D721Med (cell line): Measurements from ENCODE around the gene ITGB3BP.

Source experiments
- DNase-seq: peaks from one replicate; pipeline ENCODE4 v3.0.0; 2011; ENCODE audit warnings: low spot score; ENCODE audit not compliant: insufficient read length
- FAIRE-seq: peaks from 2 replicates; lab custom pipeline; 2011; peaks lifted over from hg19 to GRCh38; lab: Jason Lieb, UNC
- TF ChIP-seq, protein P1 (sequence below): IDR thresholded peaks from 2 replicates; pipeline ENCODE4 v1.5.1; 2012; ENCODE audit warnings: mild to moderate bottlenecking, control low read depth; ENCODE audit not compliant: insufficient read depth; ENCODE audit errors: missing control alignments

ITGB3BP gene

DNA sequence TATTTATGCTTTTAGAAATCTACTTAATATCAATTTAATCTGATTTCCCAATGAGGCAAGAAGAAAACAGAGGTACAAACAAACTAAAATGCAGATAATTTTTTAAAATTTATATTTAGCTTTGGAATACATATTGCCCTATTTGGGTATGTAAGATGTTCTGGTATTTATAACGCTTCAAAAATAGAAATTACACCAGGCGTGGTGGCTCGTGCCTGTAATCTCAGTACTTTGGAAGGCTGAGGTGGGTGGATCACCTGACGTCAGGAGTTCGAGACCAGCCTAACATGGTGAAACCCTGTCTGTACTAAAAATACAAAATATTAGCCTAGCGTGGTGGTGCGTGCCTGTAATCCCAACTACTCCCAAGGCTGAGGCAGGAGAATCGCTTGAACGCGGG, 13.3 kb downstream of the ITGB3BP start:
- no peak for DNase-seq
- FAIRE-seq: no peak
- TF ChIP-seq, protein P1, sequence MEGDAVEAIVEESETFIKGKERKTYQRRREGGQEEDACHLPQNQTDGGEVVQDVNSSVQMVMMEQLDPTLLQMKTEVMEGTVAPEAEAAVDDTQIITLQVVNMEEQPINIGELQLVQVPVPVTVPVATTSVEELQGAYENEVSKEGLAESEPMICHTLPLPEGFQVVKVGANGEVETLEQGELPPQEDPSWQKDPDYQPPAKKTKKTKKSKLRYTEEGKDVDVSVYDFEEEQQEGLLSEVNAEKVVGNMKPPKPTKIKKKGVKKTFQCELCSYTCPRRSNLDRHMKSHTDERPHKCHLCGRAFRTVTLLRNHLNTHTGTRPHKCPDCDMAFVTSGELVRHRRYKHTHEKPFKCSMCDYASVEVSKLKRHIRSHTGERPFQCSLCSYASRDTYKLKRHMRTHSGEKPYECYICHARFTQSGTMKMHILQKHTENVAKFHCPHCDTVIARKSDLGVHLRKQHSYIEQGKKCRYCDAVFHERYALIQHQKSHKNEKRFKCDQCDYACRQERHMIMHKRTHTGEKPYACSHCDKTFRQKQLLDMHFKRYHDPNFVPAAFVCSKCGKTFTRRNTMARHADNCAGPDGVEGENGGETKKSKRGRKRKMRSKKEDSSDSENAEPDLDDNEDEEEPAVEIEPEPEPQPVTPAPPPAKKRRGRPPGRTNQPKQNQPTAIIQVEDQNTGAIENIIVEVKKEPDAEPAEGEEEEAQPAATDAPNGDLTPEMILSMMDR: no peak

DNA sequence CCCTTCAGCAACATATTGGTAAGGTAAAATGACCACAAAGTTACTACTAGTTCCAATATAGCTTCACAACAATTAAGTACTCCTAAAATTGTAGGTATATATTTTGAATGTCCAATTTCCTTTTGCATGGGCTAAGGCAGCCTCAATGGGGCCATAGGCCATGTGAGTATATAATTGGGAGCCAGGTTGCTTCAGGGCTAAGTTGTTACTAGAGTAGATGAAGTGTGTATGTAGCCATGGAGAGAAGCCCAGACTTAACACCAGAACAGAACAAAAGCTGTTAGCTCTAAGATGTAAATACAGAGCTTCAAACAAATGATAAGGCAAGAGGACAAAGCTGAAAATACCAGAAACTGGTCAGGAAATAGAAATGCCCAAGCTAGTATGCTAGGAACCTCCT, 16.2 kb downstream of the ITGB3BP start:
- FAIRE-seq (no peak), DNase-seq (no peak)
- TF ChIP-seq, protein P1: no peak

DNA sequence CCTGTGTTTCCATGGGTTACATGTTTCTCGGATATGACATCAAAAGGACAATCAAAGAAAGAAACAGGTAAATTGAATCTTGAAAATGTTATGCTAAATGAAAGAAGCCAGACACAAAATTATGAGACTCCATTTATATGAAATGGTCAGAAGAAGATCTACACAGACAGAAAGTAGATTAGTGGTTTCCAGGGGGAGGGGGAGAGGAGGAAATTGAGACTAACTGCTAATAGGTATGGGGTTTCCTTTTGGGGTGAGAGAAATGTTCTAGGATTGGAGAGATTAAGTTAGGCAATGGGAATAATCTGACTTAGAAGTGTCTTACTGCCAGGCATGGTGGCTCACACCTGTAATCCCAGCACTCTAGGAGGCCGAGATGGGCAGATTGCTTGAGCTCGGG, 21.8 kb downstream of the ITGB3BP start:
- no peak for DNase-seq
- FAIRE-seq: no peak
- TF ChIP-seq, protein P1: no peak

DNA sequence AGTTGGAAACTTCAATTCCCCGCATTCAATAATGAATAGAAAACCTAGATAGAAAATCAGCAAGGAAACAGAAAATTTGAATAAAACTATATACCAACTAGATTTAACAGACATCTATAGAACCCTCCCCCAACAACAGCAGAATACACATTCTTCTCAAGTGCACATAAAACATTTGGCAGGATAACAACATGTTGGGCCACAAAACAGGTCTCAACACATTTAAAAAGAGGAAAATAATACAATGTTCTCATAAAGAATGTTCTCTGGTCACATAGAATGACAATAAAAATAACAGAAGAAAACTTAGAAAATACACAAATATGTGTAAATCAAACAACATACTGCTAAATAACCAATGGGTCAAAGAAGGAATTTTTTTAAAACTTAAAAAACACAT, 24.9 kb downstream of the ITGB3BP start:
- no peak for FAIRE-seq
- no peak for DNase-seq
- TF ChIP-seq, protein P1: no peak

DNA sequence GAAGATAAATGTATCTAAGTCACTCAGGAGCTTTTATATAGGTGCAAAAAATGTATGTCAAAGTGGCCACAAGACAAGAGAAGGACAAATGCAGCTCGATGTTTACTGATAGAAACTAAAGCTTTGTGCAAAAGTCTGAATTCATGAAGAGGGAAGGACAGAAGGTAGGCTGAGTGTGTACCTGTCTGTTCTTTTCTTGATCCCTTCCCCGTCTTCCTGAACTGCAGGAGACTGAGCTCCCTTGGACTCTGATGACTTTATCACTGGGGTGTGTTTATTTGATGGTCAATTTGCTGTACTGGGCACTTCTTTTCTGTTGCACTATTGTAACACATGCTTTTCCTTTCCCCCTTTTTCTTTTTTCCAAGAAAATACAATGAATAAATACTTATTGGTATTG, 25.4 kb downstream of the ITGB3BP start:
- TF ChIP-seq, protein P1: no peak
- DNase-seq: no peak
- no peak for FAIRE-seq

DNA sequence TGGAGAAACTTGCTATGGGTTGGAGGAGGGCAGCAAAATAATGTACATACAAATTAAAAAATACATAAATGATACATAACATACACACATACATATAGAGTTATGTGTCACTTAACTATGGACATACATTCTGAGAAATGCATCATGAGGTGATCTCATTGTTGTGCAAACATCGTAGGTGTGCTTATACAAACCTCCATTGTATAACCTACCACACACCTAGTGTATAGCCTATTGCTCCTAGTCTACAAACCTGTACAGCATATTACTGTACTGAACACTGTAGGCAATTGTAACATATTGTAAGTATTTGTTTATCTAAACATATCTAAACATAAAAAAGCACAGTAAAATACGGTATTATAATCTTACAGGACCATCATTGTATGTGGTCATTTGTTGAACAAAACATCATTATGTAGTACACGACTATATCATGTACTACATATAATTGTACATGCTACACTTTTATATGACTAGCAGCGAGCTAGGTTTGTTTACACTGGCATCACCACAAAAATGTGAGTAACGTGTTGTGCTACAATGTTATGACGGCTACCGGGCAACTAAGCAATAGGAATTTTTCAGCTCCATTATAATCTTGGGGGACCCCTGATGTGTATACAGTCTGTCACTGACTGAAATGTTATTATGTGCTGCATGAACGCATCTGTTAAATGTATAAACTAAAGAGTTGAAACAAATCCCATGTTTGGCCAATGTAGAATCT, 35.5 kb downstream of the ITGB3BP start:
- FAIRE-seq: peak; percentile 32
- TF ChIP-seq, protein P1: no peak
- no peak for DNase-seq

DNA sequence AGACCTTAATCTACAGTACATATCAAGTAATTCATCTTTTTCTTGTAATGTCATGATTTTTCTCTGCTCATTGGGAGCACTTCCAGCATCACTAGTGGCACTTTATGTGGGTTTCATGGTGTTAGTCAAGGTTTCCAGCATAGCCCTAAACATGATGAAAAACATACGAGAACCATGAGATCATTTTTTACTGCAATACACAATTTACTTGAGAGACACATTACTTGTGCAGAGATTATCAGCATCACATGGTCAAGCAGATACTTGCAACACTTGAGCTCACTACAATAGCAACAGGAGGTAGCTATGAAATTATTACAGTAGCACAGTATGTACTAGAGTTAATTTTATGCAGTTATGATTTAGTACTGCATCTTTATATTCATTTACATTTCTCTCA, 36.4 kb downstream of the ITGB3BP start:
- DNase-seq: no peak
- FAIRE-seq: no peak
- TF ChIP-seq, protein P1: no peak
